Measurements from ENCODE around the gene ABCA8. TPM values are rescaled to one million over a fixed set of nuclear protein-coding genes. Genes with fewer than 3 reads are reported as not detected.
"Not testable (repeated sequence)": the region's sequence is repeated elsewhere in the genome, so short reads cannot be mapped to it uniquely, and the experiment has no call there.

Gene ABCA8
- total and polyA plus RNA-seq, 11 donors = 13.4 to 71.0 (median 35.4) TPM

GRCh38 chr17:68831170-68831569 lies 124.0 kb downstream of the ABCA8 start:
- peak overlapping the region in 1 of 12 donors; percentile 79 for H3K27ac ChIP-seq
- 81 to 86% (median 83%) methylated on average over 7 of the region's 7 CpGs for WGBS, 4 donors
- H3K4me1 ChIP-seq = peaks cover 0 to 25% (median 0%) of the 10 kb centered on the region in 12 donors
- no peaks in the 10 kb centered on the region for H3K9me3 ChIP-seq
- no peaks in the 10 kb centered on the region for H3K27me3 ChIP-seq
- no peak for DNase-seq
- TF ChIP-seq CTCF (IDR thresholded peaks at IDR 0.05) (no peak), POLR2A (IDR thresholded peaks at IDR 0.05) (no peak)
- H3K36me3 ChIP-seq = no peaks in the 10 kb centered on the region
- intact Hi-C loops (cut with DNase I) = no loop called here
- ATAC-seq = no peak
- H3K4me3 ChIP-seq = no peak overlapping the region

GRCh38 chr17:68830313-68830712 lies 124.9 kb downstream of the ABCA8 start:
- Histone ChIP-seq H3K4me3 (no peak overlapping the region), H3K27ac (peak overlapping the region in 1 of 12 donors; percentile 83), H3K36me3 (no peaks in the 10 kb centered on the region), H3K4me1 (peaks cover 0 to 22% (median 0%) of the 10 kb centered on the region in 12 donors), H3K9me3 (no peaks in the 10 kb centered on the region), H3K27me3 (no peaks in the 10 kb centered on the region)
- 70 to 80% (median 75%) methylated on average over 2 of the region's 2 CpGs for WGBS, 4 donors
- no peak for ATAC-seq
- TF ChIP-seq POLR2A (IDR thresholded peaks at IDR 0.05) (no peak), CTCF (IDR thresholded peaks at IDR 0.05) (no peak)
- DNase-seq = no peak
- intact Hi-C loops (cut with DNase I) = no loop called here

- Histone ChIP-seq H3K4me3 (no peak overlapping the region), H3K27me3 (no peaks in the 10 kb centered on the region), H3K9me3 (no peaks in the 10 kb centered on the region), H3K36me3 (no peaks in the 10 kb centered on the region), H3K27ac (peak overlapping the region in 1 of 12 donors; percentile 83), H3K4me1 (peaks cover 0 to 22% (median 0%) of the 10 kb centered on the region in 12 donors)
- DNase-seq (no peak), ATAC-seq (no peak)
- WGBS, 4 donors = 75 to 84% (median 84%) methylated on average over 4 of the region's 4 CpGs
- intact Hi-C loops (cut with DNase I) = no loop called here
- TF ChIP-seq POLR2A (IDR thresholded peaks at IDR 0.05) (no peak), CTCF (IDR thresholded peaks at IDR 0.05) (no peak)
These were observed 126.0 kb downstream of the ABCA8 start for GRCh38 chr17:68829211-68829610.

GRCh38 chr17:68824707-68825106 lies 130.5 kb downstream of the ABCA8 start:
- intact Hi-C loops (cut with DNase I) = no loop called here
- H3K9me3 ChIP-seq = no peaks in the 10 kb centered on the region
- ATAC-seq (no peak), DNase-seq (no peak)
- no peaks in the 10 kb centered on the region for H3K36me3 ChIP-seq
- H3K4me3 ChIP-seq = no peak overlapping the region
- H3K27me3 ChIP-seq = no peaks in the 10 kb centered on the region
- no peak overlapping the region for H3K27ac ChIP-seq
- WGBS, 4 donors = 61 to 71% (median 69%) methylated on average over 3 of the region's 3 CpGs
- no peak for TF ChIP-seq CTCF (IDR thresholded peaks at IDR 0.05)
- no peak for TF ChIP-seq POLR2A (IDR thresholded peaks at IDR 0.05)
- peaks cover 0 to 24% (median 0%) of the 10 kb centered on the region in 12 donors for H3K4me1 ChIP-seq

- H3K27ac ChIP-seq; H3K9me3 ChIP-seq; DNase-seq; ATAC-seq; H3K27me3 ChIP-seq; H3K36me3 ChIP-seq; H3K4me3 ChIP-seq; intact Hi-C loops (cut with DNase I): not testable (repeated sequence)
- H3K4me1 ChIP-seq = peaks cover 0 to 20% (median 0%) of the 10 kb centered on the region in 12 donors
- WGBS, 4 donors = 81 to 95% (median 83%) methylated on average over 5 of the region's 5 CpGs
These were observed 131.0 kb downstream of the ABCA8 start for GRCh38 chr17:68824185-68824584.

All from heart left ventricle (tissue), 16 donors.